ENCODE measurements around the gene TTC39C.

DNA sequence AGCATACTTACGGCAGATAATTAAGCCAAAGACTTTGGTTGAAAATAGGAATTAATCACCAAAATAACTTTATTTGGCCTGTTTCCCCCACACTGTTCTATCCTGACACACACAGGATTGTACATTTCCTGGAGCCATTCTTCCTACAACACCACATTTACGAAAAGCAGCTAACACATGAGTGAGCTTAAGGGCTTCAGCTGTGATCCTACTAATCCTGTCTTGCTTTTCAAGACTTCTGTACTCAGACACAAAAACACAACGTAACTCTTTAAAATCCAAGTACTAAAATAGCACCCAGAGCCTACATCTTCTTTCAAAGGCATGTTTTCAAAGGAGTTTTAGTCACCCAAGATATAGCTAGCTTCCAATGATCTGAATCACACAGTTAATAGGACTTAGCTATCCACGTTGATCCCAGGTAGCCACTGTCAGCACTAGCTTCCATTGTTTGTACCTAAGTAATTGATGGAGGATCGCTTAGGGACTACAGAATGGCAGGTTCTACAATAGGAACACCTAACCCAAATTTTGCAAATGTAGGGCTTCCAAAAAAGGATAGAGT lies 42.8 kb upstream of the TTC39C start:
- TF ChIP-seq CTCF (IDR thresholded peaks at IDR 0.05) (no peak), POLR2A (IDR thresholded peaks at IDR 0.05) (no peak)
